ENCODE results near the gene LRRC74B.
"Not testable (repeated sequence)": the region's sequence is repeated elsewhere in the genome, so short reads cannot be mapped to it uniquely, and the experiment has no call there.

The LRRC74B gene

GRCh38 chr22:21048965-21049364, 3.2 kb downstream of the LRRC74B start:
- H3K9me3 ChIP-seq (replicated peaks in 1 of 2; ENCODE audit: control insufficient read depth in 2 of 2, insufficient read depth in 1 of 2, low read depth in 1 of 2, low read length in 2 of 2); H2BK5ac ChIP-seq (ENCODE audit: low read length); H2BK120ac ChIP-seq (ENCODE audit: low read depth, low read length); H3K4me2 ChIP-seq (ENCODE audit: insufficient read depth, low read length, poor library complexity, severe bottlenecking); H4K8ac ChIP-seq (ENCODE audit: low read depth, low read length); H3K4ac ChIP-seq (ENCODE audit: low read length); H3K23ac ChIP-seq (ENCODE audit: low read depth, low read length, poor library complexity); H4K91ac ChIP-seq (ENCODE audit: low read depth, low read length, poor library complexity); H2BK15ac ChIP-seq (ENCODE audit: low read length); DNase-seq (ENCODE audit: low spot score); H3K4me3 ChIP-seq (ENCODE audit: low read length in 2 of 2); H3K36me3 ChIP-seq (replicated peaks in 1 of 2; ENCODE audit: control insufficient read depth in 2 of 2, insufficient read depth in 2 of 2, low read length in 2 of 2); H3K14ac ChIP-seq (ENCODE audit: low read length); H3K18ac ChIP-seq (ENCODE audit: low read length); H2AK5ac ChIP-seq (ENCODE audit: low read depth, low read length); H3K9ac ChIP-seq (ENCODE audit: low read depth, low read length, poor library complexity); H2AFZ ChIP-seq (ENCODE audit: low read length); H2BK12ac ChIP-seq (ENCODE audit: low read length); H3K27ac ChIP-seq (replicated peaks; ENCODE audit: low read length); H3K79me1 ChIP-seq (ENCODE audit: low read depth, low read length): not testable (repeated sequence)
- no CpG with 5 or more reads among the region's 12 CpGs for WGBS, 2 donors (ENCODE audit: extremely low coverage in 2 of 2, insufficient read length in 2 of 2, insufficient replicate concordance in 1 of 2)
- Histone ChIP-seq H3K27me3 (ENCODE audit: control insufficient read depth in 3 of 3, insufficient read depth in 3 of 3, low read depth in 1 of 3, low read length in 3 of 3) (peaks cover 0 to 27% (median 0%) of the 10 kb centered on the region in 3 experiments), H3K4me1 (ENCODE audit: control insufficient read depth in 2 of 2, insufficient read depth in 1 of 2, low read depth in 1 of 2, low read length in 2 of 2) (peaks cover 15 to 20% of the 10 kb centered on the region in 2 donors)

- Histone ChIP-seq H2AFZ (ENCODE audit: low read length) (no peak overlapping the region), H3K4me2 (ENCODE audit: insufficient read depth, low read length, poor library complexity, severe bottlenecking) (no peak overlapping the region), H2BK5ac (ENCODE audit: low read length) (no peak overlapping the region), H3K4me3 (ENCODE audit: low read length in 2 of 2) (no peak overlapping the region), H3K27me3 (ENCODE audit: control insufficient read depth in 3 of 3, insufficient read depth in 3 of 3, low read depth in 1 of 3, low read length in 3 of 3) (peaks cover 0 to 30% (median 0%) of the 10 kb centered on the region in 3 experiments), H3K9me3 (replicated peaks in 1 of 2; ENCODE audit: control insufficient read depth in 2 of 2, insufficient read depth in 1 of 2, low read depth in 1 of 2, low read length in 2 of 2) (no peaks in the 10 kb centered on the region), H4K91ac (ENCODE audit: low read depth, low read length, poor library complexity) (no peak overlapping the region), H3K27ac (replicated peaks; ENCODE audit: low read length) (no peak overlapping the region), H4K8ac (ENCODE audit: low read depth, low read length) (no peak overlapping the region), H3K4ac (ENCODE audit: low read length) (no peak overlapping the region), H3K23ac (ENCODE audit: low read depth, low read length, poor library complexity) (peak overlapping the region; percentile 0), H3K9ac (ENCODE audit: low read depth, low read length, poor library complexity) (no peak overlapping the region), H3K4me1 (ENCODE audit: control insufficient read depth in 2 of 2, insufficient read depth in 1 of 2, low read depth in 1 of 2, low read length in 2 of 2) (peaks cover 4 to 6% of the 10 kb centered on the region in 2 donors), H3K14ac (ENCODE audit: low read length) (peak overlapping the region; percentile 33), H3K18ac (ENCODE audit: low read length) (no peak overlapping the region), H2BK120ac (ENCODE audit: low read depth, low read length) (no peak overlapping the region), H2AK5ac (ENCODE audit: low read depth, low read length) (no peak overlapping the region), H2BK12ac (ENCODE audit: low read length) (no peak overlapping the region), H3K36me3 (replicated peaks in 1 of 2; ENCODE audit: control insufficient read depth in 2 of 2, insufficient read depth in 2 of 2, low read length in 2 of 2) (no peaks in the 10 kb centered on the region), H3K79me1 (ENCODE audit: low read depth, low read length) (no peaks in the 10 kb centered on the region), H2BK15ac (ENCODE audit: low read length) (peak overlapping the region; percentile 10)
- no peak for DNase-seq (ENCODE audit: low spot score)
- no CpG with 5 or more reads among the region's 9 CpGs for WGBS, 2 donors (ENCODE audit: extremely low coverage in 2 of 2, insufficient read length in 2 of 2, insufficient replicate concordance in 1 of 2)
Observed at GRCh38 chr22:21051145-21051830, 5.5 kb downstream of the LRRC74B start.

GRCh38 chr22:21051831-21052400, 6.2 kb downstream of the LRRC74B start:
- H2BK15ac ChIP-seq (ENCODE audit: low read length): peak overlapping the region; percentile 10
- peak overlapping the region; percentile 22 for H2AFZ ChIP-seq (ENCODE audit: low read length)
- H3K4me1 ChIP-seq (ENCODE audit: control insufficient read depth in 2 of 2, insufficient read depth in 1 of 2, low read depth in 1 of 2, low read length in 2 of 2): peaks cover 3 to 5% of the 10 kb centered on the region in 2 donors
- no peak overlapping the region for H2AK5ac ChIP-seq (ENCODE audit: low read depth, low read length)
- no peak overlapping the region for H2BK5ac ChIP-seq (ENCODE audit: low read length)
- H3K79me1 ChIP-seq (ENCODE audit: low read depth, low read length): no peaks in the 10 kb centered on the region
- H4K8ac ChIP-seq (ENCODE audit: low read depth, low read length): no peak overlapping the region
- no peak overlapping the region for H3K9ac ChIP-seq (ENCODE audit: low read depth, low read length, poor library complexity)
- no CpG with 5 or more reads among the region's 8 CpGs for WGBS, 2 donors (ENCODE audit: extremely low coverage in 2 of 2, insufficient read length in 2 of 2, insufficient replicate concordance in 1 of 2)
- no peak overlapping the region for H3K4me3 ChIP-seq (ENCODE audit: low read length in 2 of 2)
- H3K27ac ChIP-seq (replicated peaks; ENCODE audit: low read length): no peak overlapping the region
- H3K4ac ChIP-seq (ENCODE audit: low read length): no peak overlapping the region
- H3K18ac ChIP-seq (ENCODE audit: low read length): no peak overlapping the region
- peak overlapping the region; percentile 0 for H3K23ac ChIP-seq (ENCODE audit: low read depth, low read length, poor library complexity)
- peaks cover 0 to 2% of the 10 kb centered on the region in 2 donors for H3K9me3 ChIP-seq (replicated peaks in 1 of 2; ENCODE audit: control insufficient read depth in 2 of 2, insufficient read depth in 1 of 2, low read depth in 1 of 2, low read length in 2 of 2)
- H4K91ac ChIP-seq (ENCODE audit: low read depth, low read length, poor library complexity): no peak overlapping the region
- H3K36me3 ChIP-seq (replicated peaks in 1 of 2; ENCODE audit: control insufficient read depth in 2 of 2, insufficient read depth in 2 of 2, low read length in 2 of 2): no peaks in the 10 kb centered on the region
- no peak overlapping the region for H2BK12ac ChIP-seq (ENCODE audit: low read length)
- H3K4me2 ChIP-seq (ENCODE audit: insufficient read depth, low read length, poor library complexity, severe bottlenecking): no peak overlapping the region
- no peak for DNase-seq (ENCODE audit: low spot score)
- no peak overlapping the region for H3K14ac ChIP-seq (ENCODE audit: low read length)
- peaks cover 0 to 34% (median 0%) of the 10 kb centered on the region in 3 experiments for H3K27me3 ChIP-seq (ENCODE audit: control insufficient read depth in 3 of 3, insufficient read depth in 3 of 3, low read depth in 1 of 3, low read length in 3 of 3)
- no peak overlapping the region for H2BK120ac ChIP-seq (ENCODE audit: low read depth, low read length)

GRCh38 chr22:21052715-21053459, 7.1 kb downstream of the LRRC74B start:
- Histone ChIP-seq H2BK15ac (ENCODE audit: low read length) (no peak overlapping the region), H3K14ac (ENCODE audit: low read length) (peak overlapping the region; percentile 10), H2BK5ac (ENCODE audit: low read length) (no peak overlapping the region), H3K36me3 (replicated peaks in 1 of 2; ENCODE audit: control insufficient read depth in 2 of 2, insufficient read depth in 2 of 2, low read length in 2 of 2) (no peaks in the 10 kb centered on the region), H3K27ac (replicated peaks; ENCODE audit: low read length) (no peak overlapping the region), H3K18ac (ENCODE audit: low read length) (no peak overlapping the region), H3K27me3 (ENCODE audit: control insufficient read depth in 3 of 3, insufficient read depth in 3 of 3, low read depth in 1 of 3, low read length in 3 of 3) (peaks cover 0 to 29% (median 0%) of the 10 kb centered on the region in 3 experiments), H2BK120ac (ENCODE audit: low read depth, low read length) (no peak overlapping the region), H3K23ac (ENCODE audit: low read depth, low read length, poor library complexity) (peak overlapping the region; percentile 12), H3K4me1 (ENCODE audit: control insufficient read depth in 2 of 2, insufficient read depth in 1 of 2, low read depth in 1 of 2, low read length in 2 of 2) (peaks cover 3 to 5% of the 10 kb centered on the region in 2 donors), H3K79me1 (ENCODE audit: low read depth, low read length) (no peaks in the 10 kb centered on the region), H4K8ac (ENCODE audit: low read depth, low read length) (no peak overlapping the region), H3K9ac (ENCODE audit: low read depth, low read length, poor library complexity) (no peak overlapping the region), H2BK12ac (ENCODE audit: low read length) (no peak overlapping the region), H3K4me2 (ENCODE audit: insufficient read depth, low read length, poor library complexity, severe bottlenecking) (no peak overlapping the region), H2AFZ (ENCODE audit: low read length) (no peak overlapping the region), H3K4me3 (ENCODE audit: low read length in 2 of 2) (no peak overlapping the region), H3K9me3 (replicated peaks in 1 of 2; ENCODE audit: control insufficient read depth in 2 of 2, insufficient read depth in 1 of 2, low read depth in 1 of 2, low read length in 2 of 2) (peaks cover 0 to 2% of the 10 kb centered on the region in 2 donors), H2AK5ac (ENCODE audit: low read depth, low read length) (peak overlapping the region; percentile 74), H3K4ac (ENCODE audit: low read length) (no peak overlapping the region), H4K91ac (ENCODE audit: low read depth, low read length, poor library complexity) (no peak overlapping the region)
- DNase-seq (ENCODE audit: low spot score): no peak
- no CpG with 5 or more reads among the region's 8 CpGs for WGBS, 2 donors (ENCODE audit: extremely low coverage in 2 of 2, insufficient read length in 2 of 2, insufficient replicate concordance in 1 of 2)

Data from neuronal stem cell (in vitro differentiated cells).